ENCODE measurements around the gene MYO7B.

Gene MYO7B

DNA sequence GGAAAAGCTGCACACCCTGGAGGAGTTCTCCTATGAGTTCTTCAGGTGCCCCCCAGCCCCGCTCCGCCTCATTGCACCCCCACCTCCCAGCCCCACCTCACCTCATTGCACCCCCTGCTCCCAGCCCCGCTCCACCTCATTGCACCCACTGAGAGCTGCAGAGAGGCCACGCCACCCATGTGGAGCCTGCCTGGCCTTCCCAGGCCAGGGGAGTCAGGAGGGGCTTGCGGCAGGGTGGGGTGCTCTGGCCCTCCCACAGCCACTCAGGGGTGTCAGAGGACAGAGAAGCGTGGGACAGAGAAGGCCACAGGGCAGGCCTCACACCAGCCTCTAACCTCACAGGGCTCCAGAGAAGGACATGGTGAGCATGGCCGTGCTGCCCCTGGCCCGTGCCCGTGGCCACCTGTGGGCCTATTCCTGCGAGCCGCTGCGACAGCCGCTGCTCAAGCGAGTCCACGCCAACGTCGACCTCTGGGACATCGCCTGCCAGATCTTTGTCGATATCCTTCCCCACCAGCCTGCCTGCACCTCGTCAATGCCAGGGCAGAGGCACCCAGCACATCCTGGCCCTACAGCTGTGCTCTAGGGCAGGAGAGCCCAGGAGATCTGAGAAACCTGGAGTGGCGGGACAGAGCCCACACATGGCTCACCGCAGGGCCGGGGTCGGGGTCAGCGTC lies 95.5 kb downstream of the MYO7B start:
- H3K4me1 ChIP-seq (ENCODE audit: insufficient read depth, low read length, severe bottlenecking): no peaks in the 10 kb centered on the region
- no peaks in the 10 kb centered on the region for H3K9me2 ChIP-seq (ENCODE audit: low read depth, low read length)
- H3K9me3 ChIP-seq (ENCODE audit: low read length): no peaks in the 10 kb centered on the region
- no peaks in the 10 kb centered on the region for H4K20me1 ChIP-seq (ENCODE audit: insufficient read depth, low read length)
- no peak overlapping the region for H3K4me3 ChIP-seq (ENCODE audit: low read depth, low read length, poor library complexity, severe bottlenecking)
- H3K36me3 ChIP-seq (ENCODE audit: insufficient read depth, low read length): no peaks in the 10 kb centered on the region
- H3K79me2 ChIP-seq (ENCODE audit: insufficient read depth, low read length): no peaks in the 10 kb centered on the region
- H3K27ac ChIP-seq (ENCODE audit: low read depth, low read length, poor library complexity, severe bottlenecking): no peak overlapping the region
- H3K9ac ChIP-seq (ENCODE audit: low read length): no peak overlapping the region
- H3K4me2 ChIP-seq (ENCODE audit: low read length): no peak overlapping the region
- H2AFZ ChIP-seq (ENCODE audit: low read length): no peak overlapping the region
- TF ChIP-seq, protein P1, sequence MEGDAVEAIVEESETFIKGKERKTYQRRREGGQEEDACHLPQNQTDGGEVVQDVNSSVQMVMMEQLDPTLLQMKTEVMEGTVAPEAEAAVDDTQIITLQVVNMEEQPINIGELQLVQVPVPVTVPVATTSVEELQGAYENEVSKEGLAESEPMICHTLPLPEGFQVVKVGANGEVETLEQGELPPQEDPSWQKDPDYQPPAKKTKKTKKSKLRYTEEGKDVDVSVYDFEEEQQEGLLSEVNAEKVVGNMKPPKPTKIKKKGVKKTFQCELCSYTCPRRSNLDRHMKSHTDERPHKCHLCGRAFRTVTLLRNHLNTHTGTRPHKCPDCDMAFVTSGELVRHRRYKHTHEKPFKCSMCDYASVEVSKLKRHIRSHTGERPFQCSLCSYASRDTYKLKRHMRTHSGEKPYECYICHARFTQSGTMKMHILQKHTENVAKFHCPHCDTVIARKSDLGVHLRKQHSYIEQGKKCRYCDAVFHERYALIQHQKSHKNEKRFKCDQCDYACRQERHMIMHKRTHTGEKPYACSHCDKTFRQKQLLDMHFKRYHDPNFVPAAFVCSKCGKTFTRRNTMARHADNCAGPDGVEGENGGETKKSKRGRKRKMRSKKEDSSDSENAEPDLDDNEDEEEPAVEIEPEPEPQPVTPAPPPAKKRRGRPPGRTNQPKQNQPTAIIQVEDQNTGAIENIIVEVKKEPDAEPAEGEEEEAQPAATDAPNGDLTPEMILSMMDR (IDR thresholded peaks at IDR 0.05; ENCODE audit: low read length): no peak
- no peaks in the 10 kb centered on the region for H3F3A ChIP-seq (ENCODE audit: insufficient read depth, low read length)
- peaks cover 12% of the 10 kb centered on the region; the same call in 1 of the 2 replicates for H3K27me3 ChIP-seq (ENCODE audit: insufficient read depth, low read length)

DNA sequence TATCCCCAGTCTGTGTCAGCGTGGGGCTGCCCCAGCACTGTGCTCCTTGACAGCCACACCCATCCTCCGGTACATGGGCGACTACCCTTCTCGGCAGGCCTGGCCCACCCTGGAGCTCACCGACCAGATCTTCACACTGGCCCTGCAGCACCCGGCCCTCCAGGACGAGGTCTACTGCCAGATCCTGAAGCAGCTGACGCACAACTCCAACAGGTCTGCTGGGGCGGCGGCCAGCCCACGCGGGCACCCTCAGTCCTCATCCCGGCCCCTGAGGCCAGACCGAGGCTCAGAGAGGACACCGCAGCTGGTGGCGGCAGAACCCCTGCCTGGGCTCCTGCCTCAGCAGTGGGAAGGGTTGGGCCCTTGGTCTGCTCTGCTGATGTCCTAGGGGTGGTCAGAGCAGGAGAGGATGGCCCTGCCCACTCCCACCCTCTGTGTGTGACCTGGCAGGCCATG lies 96.1 kb downstream of the MYO7B start:
- Histone ChIP-seq H3K36me3 (ENCODE audit: insufficient read depth, low read length) (no peaks in the 10 kb centered on the region), H4K20me1 (ENCODE audit: insufficient read depth, low read length) (no peaks in the 10 kb centered on the region), H3K27me3 (ENCODE audit: insufficient read depth, low read length) (peaks cover 10% of the 10 kb centered on the region; the same call in 1 of the 2 replicates), H3F3A (ENCODE audit: insufficient read depth, low read length) (no peaks in the 10 kb centered on the region), H2AFZ (ENCODE audit: low read length) (no peak overlapping the region), H3K4me1 (ENCODE audit: insufficient read depth, low read length, severe bottlenecking) (no peaks in the 10 kb centered on the region), H3K4me2 (ENCODE audit: low read length) (no peak overlapping the region), H3K9ac (ENCODE audit: low read length) (no peak overlapping the region), H3K27ac (ENCODE audit: low read depth, low read length, poor library complexity, severe bottlenecking) (no peak overlapping the region), H3K9me2 (ENCODE audit: low read depth, low read length) (no peaks in the 10 kb centered on the region), H3K9me3 (ENCODE audit: low read length) (no peaks in the 10 kb centered on the region), H3K79me2 (ENCODE audit: insufficient read depth, low read length) (no peaks in the 10 kb centered on the region), H3K4me3 (ENCODE audit: low read depth, low read length, poor library complexity, severe bottlenecking) (no peak overlapping the region)
- TF ChIP-seq EZH2 (IDR thresholded peaks at IDR 0.05; ENCODE audit: borderline replicate concordance, low read length): no peak
- TF ChIP-seq, protein P1 (IDR thresholded peaks at IDR 0.05; ENCODE audit: low read length): no peak

DNA sequence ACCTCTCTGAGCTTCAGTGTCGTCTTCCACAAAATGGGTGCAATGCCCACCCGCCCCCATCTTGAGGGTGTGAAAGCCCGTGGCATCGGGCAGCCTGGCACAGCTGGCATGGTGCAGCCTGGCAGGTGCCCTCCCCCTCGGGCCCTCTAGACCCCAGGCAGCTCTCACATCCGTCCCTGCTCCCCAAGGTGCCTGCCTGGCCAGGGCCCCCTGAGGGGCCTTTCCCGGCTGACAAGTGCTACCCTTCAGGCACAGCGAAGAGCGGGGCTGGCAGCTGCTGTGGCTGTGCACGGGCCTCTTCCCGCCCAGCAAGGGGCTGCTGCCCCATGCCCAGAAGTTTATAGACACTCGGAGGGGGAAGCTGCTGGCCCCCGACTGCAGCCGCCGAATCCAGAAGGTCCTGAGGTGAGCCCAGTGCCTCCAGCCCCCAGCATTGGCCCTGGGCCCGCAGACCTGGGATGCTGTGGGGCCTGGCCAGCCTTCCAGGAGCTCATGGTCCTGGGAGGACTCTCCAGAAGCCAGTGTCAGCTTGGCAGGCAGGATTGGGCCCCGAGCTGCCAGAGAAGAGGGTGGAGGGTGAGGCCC lies 96.6 kb downstream of the MYO7B start:
- H3K36me3 ChIP-seq (ENCODE audit: insufficient read depth, low read length): no peaks in the 10 kb centered on the region
- TF ChIP-seq, protein P1 (IDR thresholded peaks at IDR 0.05; ENCODE audit: low read length): no peak
- TF ChIP-seq EZH2 (IDR thresholded peaks at IDR 0.05; ENCODE audit: borderline replicate concordance, low read length): no peak
- H3K9ac ChIP-seq (ENCODE audit: low read length): no peak overlapping the region
- H2AFZ ChIP-seq (ENCODE audit: low read length): no peak overlapping the region
- no peaks in the 10 kb centered on the region for H3K9me3 ChIP-seq (ENCODE audit: low read length)
- no peaks in the 10 kb centered on the region for H3K4me1 ChIP-seq (ENCODE audit: insufficient read depth, low read length, severe bottlenecking)
- H3K27me3 ChIP-seq (ENCODE audit: insufficient read depth, low read length): peaks cover 10% of the 10 kb centered on the region; the same call in 1 of the 2 replicates
- H3K9me2 ChIP-seq (ENCODE audit: low read depth, low read length): no peaks in the 10 kb centered on the region
- H3F3A ChIP-seq (ENCODE audit: insufficient read depth, low read length): no peaks in the 10 kb centered on the region
- H4K20me1 ChIP-seq (ENCODE audit: insufficient read depth, low read length): no peaks in the 10 kb centered on the region
- no peak overlapping the region for H3K4me2 ChIP-seq (ENCODE audit: low read length)
- no peak overlapping the region for H3K27ac ChIP-seq (ENCODE audit: low read depth, low read length, poor library complexity, severe bottlenecking)
- H3K79me2 ChIP-seq (ENCODE audit: insufficient read depth, low read length): no peaks in the 10 kb centered on the region
- no peak overlapping the region for H3K4me3 ChIP-seq (ENCODE audit: low read depth, low read length, poor library complexity, severe bottlenecking)

Data from OCI-LY1 (cell line).